K562 (cell line): ENCODE measurements around the gene HAAO. TPM values are rescaled to one million over a fixed set of nuclear protein-coding genes. Genes with fewer than 3 reads are reported as not detected.
A peak's percentile ranks its signal among the peaks of the same experiment; 100 is the strongest.

Source experiments
- ATAC-seq: fragments of 200-7000 bp; cut with Tn5 transposase; 3 replicates; pipeline ENCODE4 v1.9.1; 2020; ENCODE audit warnings: moderate library complexity
- BruUV-seq: library from RNA; stranded (reverse); fragments of 400-500 nt; replicated peaks from 2 replicates; lab custom pipeline; 2021; lab: Mats Ljungman, UMichigan
- CTCF ChIA-PET: fragments of 300-600 bp; formaldehyde crosslinking; extraction: SDS; loops from one replicate; lab custom pipeline; 2021; ENCODE audit warnings: low intra/inter-chr PET ratio; lab: Yijun Ruan, JAX
- POLR2A ChIA-PET: fragments of 300-600, 350-650 bp; sonication (Branson Sonifier 250); formaldehyde crosslinking; extraction: SDS; loops from one replicate; lab custom pipeline; 2021; ENCODE audit warnings: antibody characterized with exemption, inconsistent platforms; lab: Yijun Ruan, JAX
- DNase-seq, 4 experiments: peaks; one replicate each; pipeline versions ENCODE4 v3.0.0 to v3.0.0-alpha.2; 2011 to 2018; ENCODE audit warnings: low spot score in 3 of 4, mixed read lengths in 3 of 4; ENCODE audit errors: extremely low read depth in 1 of 4
- FAIRE-seq: peaks from 2 replicates; lab custom pipeline; 2011; peaks lifted over from hg19 to GRCh38; lab: Jason Lieb, UNC
- H2AFZ ChIP-seq: 2 replicates; pipeline ENCODE4 v1.6.0; 2011; ENCODE audit warnings: low read depth, low read length, control low read depth, inconsistent platforms
- H3K27ac ChIP-seq: fragments of 200-600 bp; 3 replicates; pipeline ENCODE4 v1.8.0; 2011; ENCODE audit warnings: low read depth, mild to moderate bottlenecking, control low read depth, inconsistent platforms, low read length, moderate library complexity, mixed read lengths; ENCODE audit errors: extremely low read depth
- H3K27me3 ChIP-seq, 2 experiments: fragments of 300-600 bp in 1 of 2; 2 replicates in 1 of 2; 3 replicates in 1 of 2; pipeline versions ENCODE4 v1.6.0 to v1.8.0; 2011; ENCODE audit warnings: inconsistent platforms in 2 of 2, low read length in 2 of 2, mild to moderate bottlenecking in 1 of 2, mixed read lengths in 1 of 2, moderate library complexity in 1 of 2; ENCODE audit not compliant: control insufficient read depth in 2 of 2, insufficient read depth in 2 of 2
- H3K36me3 ChIP-seq: fragments of 300-600 bp; 3 replicates; pipeline ENCODE4 v1.8.0; 2011; ENCODE audit warnings: mild to moderate bottlenecking, low read length, inconsistent platforms; ENCODE audit not compliant: control insufficient read depth, insufficient read depth
- H3K4me1 ChIP-seq, 2 experiments: fragments of 200-600 bp in 1 of 2; replicated peaks in 1 of 2; 2 replicates in 1 of 2; 3 replicates in 1 of 2; pipeline versions ENCODE4 v1.5.1 to v1.8.0; 2011; ENCODE audit warnings: inconsistent platforms in 2 of 2, low read length in 2 of 2, mild to moderate bottlenecking in 1 of 2, mixed read lengths in 1 of 2, moderate library complexity in 1 of 2; ENCODE audit not compliant: control insufficient read depth in 2 of 2, insufficient read depth in 2 of 2
- H3K4me2 ChIP-seq: 2 replicates; pipeline ENCODE4 v1.6.1; 2011; ENCODE audit warnings: low read length, control low read depth, inconsistent platforms, mixed read lengths; ENCODE audit not compliant: insufficient read depth
- H3K4me3 ChIP-seq: fragments of 200-600 bp; sonication (generic), shearing (Covaris generic); 2 replicates; pipeline ENCODE4 v1.5.1; 2016; ENCODE audit warnings: control low read depth, inconsistent platforms
- H3K79me2 ChIP-seq: fragments of 200-600 bp; 3 replicates; pipeline ENCODE4 v1.8.0; 2011; ENCODE audit warnings: low read length, inconsistent platforms; ENCODE audit not compliant: control insufficient read depth, insufficient read depth
- H3K9ac ChIP-seq, 2 experiments: 2 replicates each; pipeline versions ENCODE4 v1.6.0 to v1.6.1; 2011; ENCODE audit warnings: low read depth in 2 of 2, low read length in 2 of 2, control low read depth in 1 of 2, inconsistent platforms in 1 of 2, mild to moderate bottlenecking in 1 of 2, mixed read lengths in 1 of 2; ENCODE audit not compliant: insufficient read depth in 1 of 2
- H3K9me1 ChIP-seq: one replicate; pipeline ENCODE4 v1.6.0; 2011; ENCODE audit warnings: inconsistent platforms, mild to moderate bottlenecking, low read length, moderate library complexity; ENCODE audit not compliant: control insufficient read depth, insufficient read depth
- H3K9me3 ChIP-seq: replicated peaks from 2 replicates; pipeline ENCODE4 v1.5.1; 2011; ENCODE audit warnings: low read depth, low read length, inconsistent platforms; ENCODE audit not compliant: control insufficient read depth, insufficient read depth
- H4K20me1 ChIP-seq: replicated peaks from 2 replicates; pipeline ENCODE4 v1.6.1; 2011; ENCODE audit warnings: low read length, inconsistent platforms, mixed read lengths; ENCODE audit not compliant: control insufficient read depth, insufficient read depth
- CXXC5 ChIP-seq: fragments of 250-450 bp; sonication (Bioruptor Pico); IDR thresholded peaks from 2 replicates; pipeline ENCODE4 v1.8.0; 2022; ENCODE audit warnings: inconsistent platforms, mild to moderate bottlenecking, moderate library complexity
- FOXM1 ChIP-seq, 2 experiments: fragments of 450-650 bp in 1 of 2; sonication (generic) in 1 of 2; formaldehyde crosslinking in 1 of 2; IDR thresholded peaks; 2 replicates each; pipeline versions ENCODE4 v1.6.1 to v1.9.0; 2017 to 2022; ENCODE audit warnings: low read depth in 2 of 2, mild to moderate bottlenecking in 2 of 2, missing genetic modification reagents in 1 of 2, moderate library complexity in 1 of 2
- RAD51 ChIP-seq: fragments of 450-650 bp; IDR thresholded peaks from 2 replicates; pipeline ENCODE4 v1.7.1; 2016; ENCODE audit warnings: low read depth, mild to moderate bottlenecking, borderline replicate concordance
- SMAD2 ChIP-seq: fragments of 150-350 bp; IDR thresholded peaks from 2 replicates; pipeline ENCODE4 v1.6.1; 2014; ENCODE audit warnings: low read depth, mild to moderate bottlenecking, low read length
- WGBS: fragments of 100-300 bp; shearing (Covaris generic); methylation state at CpG from one replicate; pipeline ENCODE4 v1.1.6; 2016; ENCODE audit warnings: low coverage, mixed read lengths; ENCODE audit not compliant: insufficient coverage; ENCODE audit errors: missing lambda C conversion rate; 5-methylcytosine and 5-hydroxymethylcytosine counted together
- in situ Hi-C: fragments of 300-500 bp; cut with MboI; formaldehyde crosslinking; loops from 4 replicates; pipeline ENCODE4 v1.15.0; 2018; ENCODE audit warnings: inconsistent platforms, mixed read lengths
- intact Hi-C: fragments of 100-400 bp; cut with micrococcal nuclease; formaldehyde crosslinking; loops from 2 replicates; pipeline ENCODE4 v1.14.2; 2022
- polyA plus RNA-seq, 8 experiments: library from polyadenylated mRNA; depleted of rRNA in 4 of 8; stranded (reverse) in 5 of 8; unstranded in 3 of 8; fragments of >200 nt; fragmentation: Nextera tagmentation in 2 of 8; fragmentation: Illumina TruSeq in 1 of 8; extraction: Ambion mirVana in 2 of 8; extraction: Trizol in 1 of 8; gene quantifications; 2 replicates each; pipeline versions ENCODE4 v1.2.1 to v1.2.3, GENCODE V29; 2011 to 2014; ENCODE audit warnings: inconsistent platforms in 1 of 8, missing spikeins in 1 of 8
- total RNA-seq, 7 experiments: library from RNA; depleted of rRNA in 6 of 7; stranded (reverse); fragments of >200 nt in 6 of 7; fragmentation: Illumina TruSeq in 2 of 7; extraction: Trizol in 2 of 7; gene quantifications; 2 replicates each; pipeline versions ENCODE4 v1.2.1 to v1.2.3, GENCODE V29; 2011 to 2021; ENCODE audit warnings: low replicate concordance in 1 of 7
- TF ChIP-seq, protein P1 (sequence below): sonication (generic); formaldehyde crosslinking; IDR thresholded peaks from 2 replicates; pipeline ENCODE4 v1.8.1; 2023; ENCODE audit warnings: mild to moderate bottlenecking, missing genetic modification reagents

Gene HAAO
- total and polyA plus RNA-seq, 9 of the 15 experiments (the other 6 are each of a cell fraction or from before 2014, with no cell fraction given), result not detected

GRCh38 chr2:42810971-42811811 is 18.8 kb upstream of the HAAO start:
- H3K27me3 ChIP-seq, result no peaks in the 10 kb centered on the region

More at GRCh38 chr2:42810971-42811811, 18.8 kb upstream of the HAAO start:
- H3K27ac ChIP-seq, result peak overlapping the region; percentile 97
- intact Hi-C loops, result no loop called here
- ChIA-PET POLR2A (interaction anchor here (0.5 to 2.0 kb wide), 9 partner anchors 8 to 1027 kb away, joined by 3 to 17 read pairs (median 4); partner anchors contain the start of genes ABCG5 and ABCG8), CTCF (no interaction called here)
- DNase-seq (peak in 1 of 4 experiments; percentile 18), FAIRE-seq (no peak), ATAC-seq (no peak)
- BruUV-seq, result no TSS peak
- H3K9me3 ChIP-seq, result 0 out of 2 replicates have a peak, but pooled peaks cover 4% of the 10 kb centered on the region
- no peaks in the 10 kb centered on the region for H3K79me2 ChIP-seq
- WGBS, result 73% methylated on average over 35 of the region's 51 CpGs
- H2AFZ ChIP-seq, result peak overlapping the region; percentile 98
- peak overlapping the region; percentile 72 for H3K4me3 ChIP-seq
- H4K20me1 ChIP-seq, result no peaks in the 10 kb centered on the region
- no peaks in the 10 kb centered on the region for H3K9me1 ChIP-seq
- TF ChIP-seq FOXM1 (IDR thresholded peaks at IDR 0.05; ENCODE audit: low read depth) (no peak), FOXM1 (CRISPR knock-in tag; IDR thresholded peaks at IDR 0.05; ENCODE audit: low read depth) (0 out of 2 replicates have a peak, but pooled peaks have one; percentile 10), RAD51 (no peak), CXXC5 (no peak), SMAD2 (no peak)
- TF ChIP-seq, protein P1, sequence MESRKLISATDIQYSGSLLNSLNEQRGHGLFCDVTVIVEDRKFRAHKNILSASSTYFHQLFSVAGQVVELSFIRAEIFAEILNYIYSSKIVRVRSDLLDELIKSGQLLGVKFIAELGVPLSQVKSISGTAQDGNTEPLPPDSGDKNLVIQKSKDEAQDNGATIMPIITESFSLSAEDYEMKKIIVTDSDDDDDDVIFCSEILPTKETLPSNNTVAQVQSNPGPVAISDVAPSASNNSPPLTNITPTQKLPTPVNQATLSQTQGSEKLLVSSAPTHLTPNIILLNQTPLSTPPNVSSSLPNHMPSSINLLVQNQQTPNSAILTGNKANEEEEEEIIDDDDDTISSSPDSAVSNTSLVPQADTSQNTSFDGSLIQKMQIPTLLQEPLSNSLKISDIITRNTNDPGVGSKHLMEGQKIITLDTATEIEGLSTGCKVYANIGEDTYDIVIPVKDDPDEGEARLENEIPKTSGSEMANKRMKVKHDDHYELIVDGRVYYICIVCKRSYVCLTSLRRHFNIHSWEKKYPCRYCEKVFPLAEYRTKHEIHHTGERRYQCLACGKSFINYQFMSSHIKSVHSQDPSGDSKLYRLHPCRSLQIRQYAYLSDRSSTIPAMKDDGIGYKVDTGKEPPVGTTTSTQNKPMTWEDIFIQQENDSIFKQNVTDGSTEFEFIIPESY (CRISPR knock-in tag), result peak; percentile 52; the same call in 1 of the 2 replicates
- H3K36me3 ChIP-seq, result no peaks in the 10 kb centered on the region
- in situ Hi-C loops, result no loop called here
- H3K9ac ChIP-seq, result peak overlapping the region; percentile 88 to 97
- H3K4me2 ChIP-seq, result peak overlapping the region; percentile 94
- peaks cover 9 to 19% of the 10 kb centered on the region in 2 experiments; a peak in 4 of 5 replicates for H3K4me1 ChIP-seq
